ENCODE measurements around the gene LIFR. TPM values are rescaled to one million over a fixed set of nuclear protein-coding genes. Genes with fewer than 3 reads are reported as not detected.
"Not testable (repeated sequence)": the region's sequence is repeated elsewhere in the genome, so short reads cannot be mapped to it uniquely, and the experiment has no call there.

The LIFR gene
- total RNA-seq, 1 donor from 2014 or later: 21.3 TPM

GRCh38 chr5:38601133-38601862 is 44.9 kb upstream of the LIFR start:
- Mint-ChIP-seq H3K9me3 (no peaks in the 10 kb centered on the region), H3K4me3 (no peak overlapping the region), H3K36me3 (ENCODE audit: low read depth) (no peaks in the 10 kb centered on the region), H3K27ac (ENCODE audit: unreplicated experiment) (no peak overlapping the region), H3K27me3 (ENCODE audit: low read depth) (no peaks in the 10 kb centered on the region), H3K4me1 (peaks cover 9% of the 10 kb centered on the region)
- TF ChIP-seq CTCF (conservative IDR thresholded peaks at IDR 0.05): no peak
- DNase-seq (ENCODE audit: low read depth, low spot score): no peak

- DNase-seq (ENCODE audit: low read depth, low spot score): no peak
- Mint-ChIP-seq H3K4me3 (no peak overlapping the region), H3K9me3 (no peaks in the 10 kb centered on the region), H3K27me3 (ENCODE audit: low read depth) (no peaks in the 10 kb centered on the region), H3K36me3 (ENCODE audit: low read depth) (no peaks in the 10 kb centered on the region), H3K27ac (ENCODE audit: unreplicated experiment) (no peak overlapping the region), H3K4me1 (peaks cover 9% of the 10 kb centered on the region)
- no peak for TF ChIP-seq CTCF (conservative IDR thresholded peaks at IDR 0.05)
Measured at GRCh38 chr5:38600329-38601045, 44.0 kb upstream of the LIFR start.

- not testable (repeated sequence) for H3K27me3 Mint-ChIP-seq (ENCODE audit: low read depth); H3K27ac Mint-ChIP-seq (ENCODE audit: unreplicated experiment); DNase-seq (ENCODE audit: low read depth, low spot score); H3K36me3 Mint-ChIP-seq (ENCODE audit: low read depth); H3K9me3 Mint-ChIP-seq; H3K4me3 Mint-ChIP-seq
- H3K4me1 Mint-ChIP-seq: peaks cover 12% of the 10 kb centered on the region
Measured at GRCh38 chr5:38599751-38600150, 43.3 kb upstream of the LIFR start.

- Mint-ChIP-seq H3K36me3 (ENCODE audit: low read depth) (no peaks in the 10 kb centered on the region), H3K27me3 (ENCODE audit: low read depth) (no peaks in the 10 kb centered on the region), H3K9me3 (no peaks in the 10 kb centered on the region), H3K27ac (ENCODE audit: unreplicated experiment) (no peak overlapping the region), H3K4me1 (peaks cover 10% of the 10 kb centered on the region), H3K4me3 (no peak overlapping the region)
- DNase-seq (ENCODE audit: low read depth, low spot score): no peak
- no peak for TF ChIP-seq CTCF (conservative IDR thresholded peaks at IDR 0.05)
Measured at GRCh38 chr5:38598994-38599617, 42.7 kb upstream of the LIFR start.

GRCh38 chr5:38598296-38598993 is 42.0 kb upstream of the LIFR start:
- no peak overlapping the region for H3K27ac Mint-ChIP-seq (ENCODE audit: unreplicated experiment)
- H3K4me3 Mint-ChIP-seq: no peak overlapping the region
- no peak for TF ChIP-seq CTCF (conservative IDR thresholded peaks at IDR 0.05)
- DNase-seq (ENCODE audit: low read depth, low spot score): no peak
- no peaks in the 10 kb centered on the region for H3K36me3 Mint-ChIP-seq (ENCODE audit: low read depth)
- H3K4me1 Mint-ChIP-seq: peaks cover 10% of the 10 kb centered on the region
- no peaks in the 10 kb centered on the region for H3K9me3 Mint-ChIP-seq
- H3K27me3 Mint-ChIP-seq (ENCODE audit: low read depth): no peaks in the 10 kb centered on the region

All from neural crest cell (in vitro differentiated cells).